ENCODE measurements around the gene DOCK1. TPM values are rescaled to one million over a fixed set of nuclear protein-coding genes. Genes with fewer than 3 reads are reported as not detected.
"Not testable (repeated sequence)": the region's sequence is repeated elsewhere in the genome, so short reads cannot be mapped to it uniquely, and the experiment has no call there.

DOCK1 gene
- total RNA-seq, 1 donor from 2014 or later, result 16.8 TPM

DNA sequence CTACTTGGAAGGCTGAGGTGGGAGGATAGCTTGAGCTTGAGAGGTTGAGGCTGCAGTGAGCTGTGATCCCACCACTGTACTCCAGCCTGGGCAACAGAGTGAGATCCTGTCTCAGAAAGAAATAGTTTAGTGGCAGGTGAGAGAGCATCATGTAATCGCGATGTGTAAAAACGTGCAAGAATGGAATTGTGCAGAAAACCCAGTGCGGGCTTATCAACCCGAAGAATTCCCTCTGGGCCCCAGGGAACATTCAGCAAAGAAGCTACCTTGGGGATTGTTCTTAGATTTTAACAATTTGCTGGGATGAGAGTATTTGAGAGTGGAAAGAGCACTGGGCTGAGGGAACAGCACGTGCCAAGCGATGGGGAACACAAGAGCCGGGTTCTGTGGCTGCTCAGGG lies 398.5 kb downstream of the DOCK1 start:
- peaks cover 6% of the 10 kb centered on the region for H3K36me3 ChIP-seq
- H3K9me3 ChIP-seq (replicated peaks), result no peaks in the 10 kb centered on the region
- DNase-seq, result no peak
- H3K4me1 ChIP-seq, result peaks cover 11% of the 10 kb centered on the region
- H3K4me3 ChIP-seq, result no peak overlapping the region
- no peaks in the 10 kb centered on the region for H3K27me3 ChIP-seq (ENCODE audit: low read depth)
- H3K27ac ChIP-seq (replicated peaks), result no peak overlapping the region
- intact Hi-C loops (cut with micrococcal nuclease), result no loop called here
- TF ChIP-seq, protein P1, sequence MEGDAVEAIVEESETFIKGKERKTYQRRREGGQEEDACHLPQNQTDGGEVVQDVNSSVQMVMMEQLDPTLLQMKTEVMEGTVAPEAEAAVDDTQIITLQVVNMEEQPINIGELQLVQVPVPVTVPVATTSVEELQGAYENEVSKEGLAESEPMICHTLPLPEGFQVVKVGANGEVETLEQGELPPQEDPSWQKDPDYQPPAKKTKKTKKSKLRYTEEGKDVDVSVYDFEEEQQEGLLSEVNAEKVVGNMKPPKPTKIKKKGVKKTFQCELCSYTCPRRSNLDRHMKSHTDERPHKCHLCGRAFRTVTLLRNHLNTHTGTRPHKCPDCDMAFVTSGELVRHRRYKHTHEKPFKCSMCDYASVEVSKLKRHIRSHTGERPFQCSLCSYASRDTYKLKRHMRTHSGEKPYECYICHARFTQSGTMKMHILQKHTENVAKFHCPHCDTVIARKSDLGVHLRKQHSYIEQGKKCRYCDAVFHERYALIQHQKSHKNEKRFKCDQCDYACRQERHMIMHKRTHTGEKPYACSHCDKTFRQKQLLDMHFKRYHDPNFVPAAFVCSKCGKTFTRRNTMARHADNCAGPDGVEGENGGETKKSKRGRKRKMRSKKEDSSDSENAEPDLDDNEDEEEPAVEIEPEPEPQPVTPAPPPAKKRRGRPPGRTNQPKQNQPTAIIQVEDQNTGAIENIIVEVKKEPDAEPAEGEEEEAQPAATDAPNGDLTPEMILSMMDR (IDR thresholded peaks at IDR 0.05; ENCODE audit: borderline replicate concordance), result no peak

DNA sequence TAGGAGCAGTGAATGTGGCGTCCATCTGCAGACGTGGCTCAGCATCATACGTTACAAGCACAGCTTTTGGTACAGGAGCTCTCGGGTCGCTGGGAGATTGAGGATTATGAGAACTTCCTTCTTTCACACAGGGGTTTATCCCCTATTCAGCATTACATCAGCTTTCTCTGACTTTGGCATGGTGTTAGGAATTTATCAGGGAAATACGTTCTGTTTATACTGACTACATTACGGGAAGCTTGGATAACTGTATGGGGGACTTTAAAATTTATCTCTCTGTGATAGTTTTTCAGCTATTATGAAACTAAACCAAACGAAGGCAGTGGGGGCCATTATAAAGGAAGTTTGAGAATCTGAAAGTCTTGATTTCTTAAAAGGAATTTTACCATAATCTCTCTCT lies 401.3 kb downstream of the DOCK1 start:
- TF ChIP-seq, protein P1 (IDR thresholded peaks at IDR 0.05; ENCODE audit: borderline replicate concordance), result no peak
- intact Hi-C loops (cut with micrococcal nuclease), result no loop called here
- no peak for DNase-seq
- no peak overlapping the region for H3K4me3 ChIP-seq
- no peak overlapping the region for H3K27ac ChIP-seq (replicated peaks)
- H3K4me1 ChIP-seq, result peaks cover 3% of the 10 kb centered on the region
- no peaks in the 10 kb centered on the region for H3K27me3 ChIP-seq (ENCODE audit: low read depth)
- H3K9me3 ChIP-seq (replicated peaks), result no peaks in the 10 kb centered on the region
- H3K36me3 ChIP-seq, result no peaks in the 10 kb centered on the region

DNA sequence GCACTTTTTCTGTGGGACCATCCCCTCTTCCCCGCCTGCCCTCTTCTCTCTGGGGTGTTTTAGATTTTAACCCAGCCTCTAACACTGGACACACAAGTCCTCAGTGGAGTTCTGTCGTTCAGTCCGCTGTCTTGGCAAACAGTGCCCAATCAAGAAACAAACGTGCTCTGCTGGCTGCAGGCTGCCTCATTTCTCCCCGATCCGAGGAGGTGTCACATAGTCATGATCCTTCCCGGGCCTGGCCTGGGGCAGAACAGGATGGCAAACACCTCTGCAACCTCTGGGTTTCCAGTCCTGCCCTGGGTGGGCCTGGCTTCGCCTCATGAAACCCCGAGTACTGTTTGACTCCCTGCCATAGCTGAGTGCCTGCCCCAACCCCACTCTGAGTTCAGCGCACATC lies 402.1 kb downstream of the DOCK1 start:
- no peaks in the 10 kb centered on the region for H3K9me3 ChIP-seq (replicated peaks)
- no peak for DNase-seq
- intact Hi-C loops (cut with micrococcal nuclease), result no loop called here
- H3K4me1 ChIP-seq, result peaks cover 3% of the 10 kb centered on the region
- TF ChIP-seq, protein P1 (IDR thresholded peaks at IDR 0.05; ENCODE audit: borderline replicate concordance), result no peak
- H3K27me3 ChIP-seq (ENCODE audit: low read depth), result no peaks in the 10 kb centered on the region
- no peak overlapping the region for H3K27ac ChIP-seq (replicated peaks)
- H3K36me3 ChIP-seq, result no peaks in the 10 kb centered on the region
- no peak overlapping the region for H3K4me3 ChIP-seq

DNA sequence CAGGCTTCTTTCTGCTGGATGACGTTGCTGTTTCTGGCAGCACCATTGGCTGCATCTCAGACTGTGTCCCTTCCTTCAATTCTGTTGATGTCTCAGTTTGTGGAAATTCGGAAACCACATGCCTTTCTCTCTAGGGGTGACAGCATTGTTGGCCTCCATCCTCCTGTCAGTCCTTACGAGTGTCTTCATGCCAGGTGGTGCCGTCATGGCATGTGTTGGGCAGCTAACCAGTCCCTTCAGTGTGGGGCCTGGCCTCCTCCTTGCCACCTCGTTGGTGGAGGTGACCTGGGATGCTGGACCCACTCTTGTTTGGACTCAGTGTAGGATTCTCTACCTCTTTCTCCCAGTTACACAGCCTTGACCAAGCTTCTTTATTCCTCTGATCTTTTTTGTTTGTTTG lies 402.8 kb downstream of the DOCK1 start:
- no peak for DNase-seq
- no peak overlapping the region for H3K27ac ChIP-seq (replicated peaks)
- no peaks in the 10 kb centered on the region for H3K27me3 ChIP-seq (ENCODE audit: low read depth)
- no peak overlapping the region for H3K4me3 ChIP-seq
- TF ChIP-seq, protein P1 (IDR thresholded peaks at IDR 0.05; ENCODE audit: borderline replicate concordance), result no peak
- no peaks in the 10 kb centered on the region for H3K36me3 ChIP-seq
- peaks cover 4% of the 10 kb centered on the region for H3K4me1 ChIP-seq
- intact Hi-C loops (cut with micrococcal nuclease), result no loop called here
- H3K9me3 ChIP-seq (replicated peaks), result no peaks in the 10 kb centered on the region

DNA sequence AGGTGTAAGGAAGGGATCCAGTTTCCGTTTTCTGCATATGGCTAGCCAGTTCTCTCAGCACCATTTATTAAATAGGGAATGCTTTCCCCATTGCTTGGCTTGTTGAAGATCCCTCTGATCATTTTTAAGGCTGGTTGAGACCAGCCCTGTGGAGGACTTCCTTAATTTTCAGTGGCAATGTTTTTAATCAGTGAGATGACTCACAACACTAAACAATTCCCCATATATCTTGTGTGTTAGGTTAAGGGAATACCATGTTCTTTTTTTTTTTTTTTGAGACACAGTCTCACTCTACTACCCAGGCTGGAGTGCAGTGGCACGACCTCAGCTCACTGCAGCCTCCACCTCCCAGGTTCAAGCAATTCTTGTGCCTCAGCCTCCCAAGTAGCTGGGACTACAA lies 404.4 kb downstream of the DOCK1 start:
- intact Hi-C loops (cut with micrococcal nuclease); H3K9me3 ChIP-seq (replicated peaks); H3K27ac ChIP-seq (replicated peaks); H3K27me3 ChIP-seq (ENCODE audit: low read depth); DNase-seq; H3K36me3 ChIP-seq; H3K4me3 ChIP-seq: not testable (repeated sequence)
- peaks cover 16% of the 10 kb centered on the region for H3K4me1 ChIP-seq

DNA sequence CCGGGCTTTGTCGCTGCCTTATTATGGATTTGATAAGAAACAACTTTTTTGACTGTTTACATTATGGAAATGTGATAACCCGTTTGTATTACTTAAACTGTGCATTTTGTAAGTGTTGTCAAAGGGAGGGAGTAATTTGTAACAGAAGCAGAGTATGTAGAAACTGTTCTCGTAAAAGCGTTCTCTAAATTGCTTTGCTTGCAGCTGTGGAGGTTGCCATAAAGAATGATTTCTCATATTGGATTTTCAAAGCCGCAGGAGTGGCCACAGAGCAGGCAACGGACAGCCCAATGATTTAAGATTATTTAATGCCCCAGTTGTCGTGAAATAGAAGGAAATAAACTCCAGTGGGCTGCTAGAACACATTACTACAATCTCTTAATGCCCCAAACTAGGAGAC lies 405.2 kb downstream of the DOCK1 start:
- DNase-seq, result no peak
- Histone ChIP-seq H3K9me3 (replicated peaks) (no peaks in the 10 kb centered on the region), H3K4me1 (peaks cover 22% of the 10 kb centered on the region), H3K27ac (replicated peaks) (no peak overlapping the region), H3K4me3 (no peak overlapping the region), H3K27me3 (ENCODE audit: low read depth) (no peaks in the 10 kb centered on the region), H3K36me3 (no peaks in the 10 kb centered on the region)
- TF ChIP-seq, protein P1 (IDR thresholded peaks at IDR 0.05; ENCODE audit: borderline replicate concordance), result no peak
- intact Hi-C loops (cut with micrococcal nuclease), result no loop called here

All from left ventricle myocardium inferior (tissue), 1 donor.